Neural progenitor cell (in vitro differentiated cells): ENCODE data around the gene GNAI1. TPM values are rescaled to one million over a fixed set of nuclear protein-coding genes. Genes with fewer than 3 reads are reported as not detected.

ENCODE experiments used
- DNase-seq: peaks from one replicate; pipeline ENCODE4 v3.0.0-alpha.2; 2016; ENCODE audit warnings: low spot score
- H2AFZ ChIP-seq: fragments of 200-600 bp; sonication (generic); replicated peaks from 2 replicates; pipeline ENCODE4 v1.6.1; 2016; ENCODE audit warnings: antibody characterized with exemption
- H3F3A ChIP-seq: fragments of 200-600 bp; sonication (generic); 2 replicates; pipeline ENCODE4 v1.6.1; 2016; ENCODE audit warnings: antibody characterized with exemption, low read depth
- H3K27ac ChIP-seq: fragments of 200-600 bp; sonication (generic); 2 replicates; pipeline ENCODE4 v1.5.1; 2016; ENCODE audit warnings: mild to moderate bottlenecking
- H3K27me3 ChIP-seq: fragments of 200-600 bp; sonication (generic); 2 replicates; pipeline ENCODE4 v1.6.1; 2016; ENCODE audit warnings: mild to moderate bottlenecking, moderate library complexity
- H3K36me3 ChIP-seq: fragments of 200-600 bp; sonication (generic); 2 replicates; pipeline ENCODE4 v1.5.1; 2016
- H3K4me1 ChIP-seq: fragments of 200-600 bp; sonication (generic); 2 replicates; pipeline ENCODE4 v1.6.1; 2016; ENCODE audit warnings: mixed run types
- H3K4me2 ChIP-seq: fragments of 200-600 bp; sonication (generic); 2 replicates; pipeline ENCODE4 v1.6.1; 2016
- H3K4me3 ChIP-seq: fragments of 200-600 bp; sonication (generic); 2 replicates; pipeline ENCODE4 v1.5.1; 2016
- H3K79me2 ChIP-seq: fragments of 200-600 bp; sonication (generic); 2 replicates; pipeline ENCODE4 v1.6.1; 2016; ENCODE audit warnings: low read depth
- H3K9ac ChIP-seq: fragments of 200-600 bp; sonication (generic); 2 replicates; pipeline ENCODE4 v1.6.1; 2016
- H3K9me3 ChIP-seq: fragments of 200-600 bp; sonication (generic); 2 replicates; pipeline ENCODE4 v1.5.1; 2016; ENCODE audit warnings: low read depth
- H4K20me1 ChIP-seq: fragments of 200-600 bp; sonication (generic); 2 replicates; pipeline ENCODE4 v1.6.1; 2016; ENCODE audit warnings: low read depth
- H3K27ac Mint-ChIP-seq: 3 replicates; pipeline ENCODE4 v1.8.0; 2021; ENCODE audit warnings: mixed read lengths
- H3K27me3 Mint-ChIP-seq: 2 replicates; pipeline ENCODE4 v1.8.0; 2022; ENCODE audit warnings: low read depth, mild to moderate bottlenecking, inconsistent platforms, moderate library complexity, mixed read lengths; ENCODE audit not compliant: insufficient read depth
- H3K36me3 Mint-ChIP-seq: 3 replicates; pipeline ENCODE4 v1.8.0; 2021; ENCODE audit warnings: mixed read lengths
- H3K4me1 Mint-ChIP-seq: 3 replicates; pipeline ENCODE4 v1.8.0; 2021; ENCODE audit warnings: mixed read lengths
- H3K4me3 Mint-ChIP-seq: 3 replicates; pipeline ENCODE4 v1.8.0; 2021; ENCODE audit warnings: mild to moderate bottlenecking, moderate library complexity, mixed read lengths
- H3K9me3 Mint-ChIP-seq: 3 replicates; pipeline ENCODE4 v1.8.0; 2020; ENCODE audit warnings: mixed read lengths
- EZH2 ChIP-seq: fragments of 200-600 bp; sonication (generic); IDR thresholded peaks from 2 replicates; pipeline ENCODE4 v1.6.1; 2017; ENCODE audit warnings: antibody characterized with exemption, mild to moderate bottlenecking, moderate library complexity
- EZH2phosphoT487 ChIP-seq: fragments of 200-600 bp; sonication (generic); IDR thresholded peaks from 2 replicates; pipeline ENCODE4 v1.6.1; 2017; ENCODE audit warnings: antibody characterized with exemption
- total RNA-seq: library from RNA; depleted of rRNA; stranded (reverse); fragments of >200 nt; gene quantifications from 2 replicates; pipeline ENCODE4 v1.2.3, GENCODE V29; 2015; ENCODE audit warnings: low replicate concordance
- TF ChIP-seq, protein P1 (sequence below): fragments of 200-600 bp; sonication (generic); IDR thresholded peaks from 2 replicates; pipeline ENCODE4 v1.5.1; 2017; ENCODE audit warnings: antibody characterized with exemption, mild to moderate bottlenecking

Gene GNAI1
- total RNA-seq, 1 donor from 2014 or later: 91.3 TPM

DNA sequence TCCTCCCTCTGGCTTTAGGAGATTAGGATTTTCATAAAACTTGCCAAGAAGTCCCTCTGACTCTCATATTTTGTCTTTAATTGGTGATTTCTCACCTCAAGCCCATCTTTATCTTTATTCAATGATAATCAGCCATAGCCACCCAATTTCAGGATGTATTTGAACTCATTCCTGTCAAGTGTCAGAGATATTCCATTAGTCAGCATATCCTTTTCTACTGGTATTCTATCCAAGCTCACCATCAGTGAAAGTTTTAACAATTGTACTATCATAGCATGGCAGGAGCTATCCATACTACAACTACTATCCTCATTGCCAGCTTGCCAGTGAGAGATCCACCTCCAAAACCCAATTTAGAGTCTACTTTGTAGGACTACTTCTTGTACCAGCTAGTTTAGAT lies 114.6 kb downstream of the GNAI1 start:
- no peaks in the 10 kb centered on the region for H3K27me3 Mint-ChIP-seq
- no peak overlapping the region for H2AFZ ChIP-seq
- no peaks in the 10 kb centered on the region for H3K9me3 Mint-ChIP-seq
- DNase-seq: no peak
- no peaks in the 10 kb centered on the region for H3K36me3 Mint-ChIP-seq
- no peaks in the 10 kb centered on the region for H3K9me3 ChIP-seq
- H3K27ac ChIP-seq: no peak overlapping the region
- no peaks in the 10 kb centered on the region for H4K20me1 ChIP-seq
- no peak overlapping the region for H3K27ac Mint-ChIP-seq
- TF ChIP-seq EZH2 (no peak), EZH2phosphoT487 (no peak)
- TF ChIP-seq, protein P1, sequence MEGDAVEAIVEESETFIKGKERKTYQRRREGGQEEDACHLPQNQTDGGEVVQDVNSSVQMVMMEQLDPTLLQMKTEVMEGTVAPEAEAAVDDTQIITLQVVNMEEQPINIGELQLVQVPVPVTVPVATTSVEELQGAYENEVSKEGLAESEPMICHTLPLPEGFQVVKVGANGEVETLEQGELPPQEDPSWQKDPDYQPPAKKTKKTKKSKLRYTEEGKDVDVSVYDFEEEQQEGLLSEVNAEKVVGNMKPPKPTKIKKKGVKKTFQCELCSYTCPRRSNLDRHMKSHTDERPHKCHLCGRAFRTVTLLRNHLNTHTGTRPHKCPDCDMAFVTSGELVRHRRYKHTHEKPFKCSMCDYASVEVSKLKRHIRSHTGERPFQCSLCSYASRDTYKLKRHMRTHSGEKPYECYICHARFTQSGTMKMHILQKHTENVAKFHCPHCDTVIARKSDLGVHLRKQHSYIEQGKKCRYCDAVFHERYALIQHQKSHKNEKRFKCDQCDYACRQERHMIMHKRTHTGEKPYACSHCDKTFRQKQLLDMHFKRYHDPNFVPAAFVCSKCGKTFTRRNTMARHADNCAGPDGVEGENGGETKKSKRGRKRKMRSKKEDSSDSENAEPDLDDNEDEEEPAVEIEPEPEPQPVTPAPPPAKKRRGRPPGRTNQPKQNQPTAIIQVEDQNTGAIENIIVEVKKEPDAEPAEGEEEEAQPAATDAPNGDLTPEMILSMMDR: no peak
- H3K79me2 ChIP-seq: no peaks in the 10 kb centered on the region
- H3F3A ChIP-seq: no peaks in the 10 kb centered on the region
- H3K4me3 Mint-ChIP-seq: no peak overlapping the region
- H3K4me1 Mint-ChIP-seq: no peaks in the 10 kb centered on the region
- H3K9ac ChIP-seq: no peak overlapping the region
- H3K27me3 ChIP-seq: no peaks in the 10 kb centered on the region
- H3K4me3 ChIP-seq: no peak overlapping the region
- H3K4me2 ChIP-seq: no peak overlapping the region
- H3K36me3 ChIP-seq: no peaks in the 10 kb centered on the region
- peaks cover 6% of the 10 kb centered on the region for H3K4me1 ChIP-seq

- Mint-ChIP-seq H3K27me3 (no peaks in the 10 kb centered on the region), H3K27ac (no peak overlapping the region), H3K36me3 (no peaks in the 10 kb centered on the region), H3K4me3 (no peak overlapping the region), H3K4me1 (no peaks in the 10 kb centered on the region), H3K9me3 (no peaks in the 10 kb centered on the region)
- H2AFZ ChIP-seq: no peak overlapping the region
- DNase-seq: no peak
- H3K9ac ChIP-seq: no peak overlapping the region
- H3K36me3 ChIP-seq: no peaks in the 10 kb centered on the region
- no peak overlapping the region for H3K27ac ChIP-seq
- H3K9me3 ChIP-seq: no peaks in the 10 kb centered on the region
- H3K4me3 ChIP-seq: no peak overlapping the region
- H3K79me2 ChIP-seq: no peaks in the 10 kb centered on the region
- peaks cover 1% of the 10 kb centered on the region for H3K4me1 ChIP-seq
- no peak overlapping the region for H3K4me2 ChIP-seq
- H3F3A ChIP-seq: no peaks in the 10 kb centered on the region
- no peak for TF ChIP-seq EZH2phosphoT487
- no peaks in the 10 kb centered on the region for H4K20me1 ChIP-seq
- no peaks in the 10 kb centered on the region for H3K27me3 ChIP-seq
These were observed 115.1 kb downstream of the GNAI1 start for GRCh38 chr7:80249619-80250295.

- DNase-seq: no peak
- Mint-ChIP-seq H3K4me1 (peaks cover 11% of the 10 kb centered on the region), H3K27me3 (no peaks in the 10 kb centered on the region), H3K9me3 (no peaks in the 10 kb centered on the region), H3K27ac (no peak overlapping the region), H3K4me3 (no peak overlapping the region), H3K36me3 (no peaks in the 10 kb centered on the region)
- Histone ChIP-seq H3K36me3 (no peaks in the 10 kb centered on the region), H2AFZ (no peak overlapping the region), H3K27me3 (no peaks in the 10 kb centered on the region), H3K79me2 (no peaks in the 10 kb centered on the region), H3K27ac (no peak overlapping the region), H3K9me3 (no peaks in the 10 kb centered on the region), H3F3A (no peaks in the 10 kb centered on the region), H3K4me2 (no peak overlapping the region), H3K4me3 (no peak overlapping the region), H3K9ac (no peak overlapping the region), H4K20me1 (no peaks in the 10 kb centered on the region), H3K4me1 (no peaks in the 10 kb centered on the region)
- TF ChIP-seq EZH2 (no peak), EZH2phosphoT487 (no peak)
- TF ChIP-seq, protein P1: no peak
These were observed 118.6 kb downstream of the GNAI1 start for GRCh38 chr7:80253237-80253636.

DNA sequence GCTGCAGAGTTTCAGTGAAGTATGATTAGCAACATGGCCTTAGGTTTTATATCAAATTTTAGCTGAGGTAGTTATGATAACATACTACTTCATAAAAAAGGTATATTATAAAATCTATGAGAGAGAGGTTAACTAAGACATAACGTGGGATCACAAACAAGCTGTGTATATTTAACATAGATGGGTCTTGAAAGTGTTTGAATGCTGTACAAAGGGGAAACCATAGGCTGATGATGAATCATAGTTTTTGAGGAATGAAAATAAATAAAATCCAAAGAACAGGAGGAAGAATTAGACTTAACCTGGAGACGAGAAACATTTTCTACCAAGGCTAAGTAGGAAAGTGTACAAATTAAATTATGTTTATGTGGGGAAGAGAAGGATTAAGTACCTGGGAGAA lies 119.0 kb downstream of the GNAI1 start:
- Mint-ChIP-seq H3K4me1 (peaks cover 11% of the 10 kb centered on the region), H3K9me3 (no peaks in the 10 kb centered on the region), H3K36me3 (no peaks in the 10 kb centered on the region), H3K27ac (no peak overlapping the region), H3K4me3 (no peak overlapping the region), H3K27me3 (no peaks in the 10 kb centered on the region)
- no peaks in the 10 kb centered on the region for H3K36me3 ChIP-seq
- H3K4me1 ChIP-seq: no peaks in the 10 kb centered on the region
- H3K27ac ChIP-seq: no peak overlapping the region
- no peak for DNase-seq
- no peaks in the 10 kb centered on the region for H3F3A ChIP-seq
- no peak overlapping the region for H2AFZ ChIP-seq
- no peaks in the 10 kb centered on the region for H3K27me3 ChIP-seq
- no peaks in the 10 kb centered on the region for H3K9me3 ChIP-seq
- no peaks in the 10 kb centered on the region for H4K20me1 ChIP-seq
- no peak overlapping the region for H3K4me3 ChIP-seq
- H3K9ac ChIP-seq: no peak overlapping the region
- no peak overlapping the region for H3K4me2 ChIP-seq
- no peak for TF ChIP-seq EZH2phosphoT487
- TF ChIP-seq, protein P1: no peak
- no peak for TF ChIP-seq EZH2
- H3K79me2 ChIP-seq: no peaks in the 10 kb centered on the region
